Measurements from ENCODE around the gene MCTP1. TPM values are rescaled to one million over a fixed set of nuclear protein-coding genes. Genes with fewer than 3 reads are reported as not detected.

MCTP1 gene
- total RNA-seq, 1 donor from 2014 or later: 7.8 TPM

DNA sequence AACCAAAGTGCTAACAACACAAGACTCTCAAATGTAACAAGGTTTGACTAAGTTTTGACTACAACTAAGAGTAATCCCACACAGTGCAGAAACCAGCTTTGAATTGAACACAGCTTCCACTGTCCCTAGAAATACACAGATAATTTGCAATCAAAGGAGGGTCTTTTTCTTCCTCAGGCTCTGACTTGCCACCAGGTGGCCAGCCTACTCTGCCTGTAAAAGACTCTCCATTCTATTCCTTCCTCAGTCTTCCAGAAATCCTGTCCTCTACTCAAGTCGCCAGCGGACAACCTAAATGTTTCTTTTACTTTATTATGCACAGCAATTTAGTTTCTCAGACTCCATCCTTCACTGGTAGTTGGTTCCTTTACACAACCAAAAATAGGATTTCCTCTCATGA is 32.2 kb upstream of the MCTP1 start:
- intact Hi-C loops (cut with micrococcal nuclease): no loop called here
- TF ChIP-seq, protein P1, sequence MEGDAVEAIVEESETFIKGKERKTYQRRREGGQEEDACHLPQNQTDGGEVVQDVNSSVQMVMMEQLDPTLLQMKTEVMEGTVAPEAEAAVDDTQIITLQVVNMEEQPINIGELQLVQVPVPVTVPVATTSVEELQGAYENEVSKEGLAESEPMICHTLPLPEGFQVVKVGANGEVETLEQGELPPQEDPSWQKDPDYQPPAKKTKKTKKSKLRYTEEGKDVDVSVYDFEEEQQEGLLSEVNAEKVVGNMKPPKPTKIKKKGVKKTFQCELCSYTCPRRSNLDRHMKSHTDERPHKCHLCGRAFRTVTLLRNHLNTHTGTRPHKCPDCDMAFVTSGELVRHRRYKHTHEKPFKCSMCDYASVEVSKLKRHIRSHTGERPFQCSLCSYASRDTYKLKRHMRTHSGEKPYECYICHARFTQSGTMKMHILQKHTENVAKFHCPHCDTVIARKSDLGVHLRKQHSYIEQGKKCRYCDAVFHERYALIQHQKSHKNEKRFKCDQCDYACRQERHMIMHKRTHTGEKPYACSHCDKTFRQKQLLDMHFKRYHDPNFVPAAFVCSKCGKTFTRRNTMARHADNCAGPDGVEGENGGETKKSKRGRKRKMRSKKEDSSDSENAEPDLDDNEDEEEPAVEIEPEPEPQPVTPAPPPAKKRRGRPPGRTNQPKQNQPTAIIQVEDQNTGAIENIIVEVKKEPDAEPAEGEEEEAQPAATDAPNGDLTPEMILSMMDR (IDR thresholded peaks at IDR 0.05; ENCODE audit: borderline replicate concordance): no peak

DNA sequence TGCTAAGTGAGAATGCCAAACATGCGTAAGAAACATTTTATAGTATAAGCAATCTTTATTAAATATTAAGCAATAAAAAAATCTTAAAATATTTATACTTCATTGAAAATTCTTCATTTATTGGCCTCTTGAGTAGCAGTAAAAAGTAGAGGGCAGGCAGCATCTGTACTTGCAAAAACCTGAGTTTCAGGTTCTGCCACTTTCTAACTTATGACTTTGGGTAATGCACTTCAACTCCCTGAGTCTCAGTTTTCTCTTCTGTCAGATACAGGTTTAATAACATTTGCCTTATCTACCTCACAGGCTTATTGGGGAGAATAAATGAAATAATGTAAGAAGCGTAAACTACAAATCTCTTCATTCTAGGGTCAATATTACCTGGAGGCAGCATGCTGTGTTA is 19.8 kb upstream of the MCTP1 start:
- no peaks in the 10 kb centered on the region for H3K27me3 ChIP-seq (ENCODE audit: low read depth)
- no peak overlapping the region for H3K27ac ChIP-seq (replicated peaks)
- H3K36me3 ChIP-seq: no peaks in the 10 kb centered on the region
- H3K9me3 ChIP-seq (replicated peaks): no peaks in the 10 kb centered on the region
- no peak overlapping the region for H3K4me3 ChIP-seq
- no peak for DNase-seq
- intact Hi-C loops (cut with micrococcal nuclease): no loop called here
- no peaks in the 10 kb centered on the region for H3K4me1 ChIP-seq
- TF ChIP-seq, protein P1 (IDR thresholded peaks at IDR 0.05; ENCODE audit: borderline replicate concordance): no peak

More for the DNA sequence above, 32.2 kb upstream of the MCTP1 start:
- H3K27me3 ChIP-seq (ENCODE audit: low read depth): no peaks in the 10 kb centered on the region
- H3K9me3 ChIP-seq (replicated peaks): peaks cover 7% of the 10 kb centered on the region
- no peak overlapping the region for H3K27ac ChIP-seq (replicated peaks)
- H3K4me1 ChIP-seq: no peaks in the 10 kb centered on the region
- no peak for DNase-seq
- no peaks in the 10 kb centered on the region for H3K36me3 ChIP-seq
- no peak overlapping the region for H3K4me3 ChIP-seq

DNA sequence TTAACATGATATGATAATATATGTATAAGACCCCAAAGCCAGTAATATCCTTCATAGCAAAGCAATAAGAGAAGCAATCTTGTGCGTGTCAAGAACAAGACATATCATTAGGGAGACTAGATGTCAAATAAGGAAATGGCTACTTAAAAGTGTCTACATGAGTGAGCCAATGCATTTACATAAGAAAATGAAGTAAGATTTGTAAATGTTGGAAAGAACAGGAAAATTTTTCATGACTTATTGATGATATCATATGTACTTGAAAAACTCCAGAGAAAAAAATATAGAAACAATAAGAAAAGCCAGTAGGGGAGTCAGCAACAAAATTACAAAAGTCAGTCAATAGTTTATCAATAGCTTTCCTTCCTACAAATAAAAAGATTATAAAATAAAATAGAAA is 13.8 kb upstream of the MCTP1 start:
- Histone ChIP-seq H3K9me3 (replicated peaks) (no peaks in the 10 kb centered on the region), H3K4me3 (no peak overlapping the region), H3K27me3 (ENCODE audit: low read depth) (peaks cover 13% of the 10 kb centered on the region), H3K36me3 (no peaks in the 10 kb centered on the region), H3K27ac (replicated peaks) (no peak overlapping the region), H3K4me1 (no peaks in the 10 kb centered on the region)
- TF ChIP-seq, protein P1 (IDR thresholded peaks at IDR 0.05; ENCODE audit: borderline replicate concordance): no peak
- DNase-seq: no peak
- intact Hi-C loops (cut with micrococcal nuclease): no loop called here

DNA sequence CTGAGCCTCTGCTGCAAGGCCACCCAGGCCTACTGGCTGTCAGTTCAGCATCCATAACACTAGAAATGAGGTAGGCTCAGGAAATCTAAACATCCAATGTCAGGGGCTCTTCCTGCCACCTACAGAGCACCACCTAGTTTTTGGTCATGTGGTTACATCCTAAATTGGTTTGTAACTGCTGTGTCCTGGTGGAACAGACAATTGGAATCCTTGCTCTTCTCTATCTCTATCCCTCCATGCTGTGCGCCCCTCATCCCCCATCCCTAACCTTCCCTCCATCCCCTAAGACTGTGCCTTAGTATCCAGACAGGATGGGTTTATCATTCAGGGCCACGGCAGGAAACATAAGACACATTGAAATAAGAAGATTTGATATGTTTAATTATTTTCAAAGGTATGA is 11.4 kb upstream of the MCTP1 start:
- Histone ChIP-seq H3K36me3 (no peaks in the 10 kb centered on the region), H3K4me1 (no peaks in the 10 kb centered on the region), H3K27me3 (ENCODE audit: low read depth) (peaks cover 32% of the 10 kb centered on the region), H3K4me3 (no peak overlapping the region), H3K27ac (replicated peaks) (no peak overlapping the region), H3K9me3 (replicated peaks) (peaks cover 6% of the 10 kb centered on the region)
- TF ChIP-seq, protein P1 (IDR thresholded peaks at IDR 0.05; ENCODE audit: borderline replicate concordance): no peak
- intact Hi-C loops (cut with micrococcal nuclease): no loop called here
- no peak for DNase-seq

DNA sequence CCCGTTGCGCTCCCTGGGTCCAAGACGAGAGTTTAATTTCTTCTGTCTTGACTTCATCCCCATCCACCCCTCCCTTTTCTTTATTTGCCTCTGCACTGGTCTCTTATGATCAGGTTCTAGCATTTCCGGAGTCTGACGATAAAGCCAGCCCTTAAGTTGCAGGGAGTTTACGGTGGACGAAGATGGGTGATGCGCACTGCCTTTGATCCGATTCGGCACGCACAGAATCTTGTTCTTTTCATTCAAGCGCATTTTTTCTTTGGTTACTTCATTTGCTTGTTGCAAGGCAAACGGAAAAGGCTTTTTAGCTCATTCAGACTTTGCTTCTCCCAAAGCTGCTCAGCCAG is 488 bp upstream of the MCTP1 start:
- no peaks in the 10 kb centered on the region for H3K36me3 ChIP-seq
- no peak overlapping the region for H3K27ac ChIP-seq (replicated peaks)
- TF ChIP-seq, protein P1 (IDR thresholded peaks at IDR 0.05; ENCODE audit: borderline replicate concordance): no peak
- intact Hi-C loops (cut with micrococcal nuclease): no loop called here
- H3K9me3 ChIP-seq (replicated peaks): no peaks in the 10 kb centered on the region
- H3K27me3 ChIP-seq (ENCODE audit: low read depth): peaks cover 97% of the 10 kb centered on the region
- H3K4me3 ChIP-seq: peak overlapping the region; percentile 72
- peaks cover 26% of the 10 kb centered on the region for H3K4me1 ChIP-seq
- no peak for DNase-seq

Measured in left ventricle myocardium inferior (tissue), 1 donor.